GM12874 (cell line): ENCODE results near the gene ALKBH7.

ENCODE experiments used
- CTCF ChIP-seq: IDR thresholded peaks from 2 replicates; pipeline ENCODE4 v1.5.1; 2011; ENCODE audit warnings: low read depth, mild to moderate bottlenecking, control low read depth, low read length, moderate library complexity; ENCODE audit not compliant: insufficient read depth

Gene ALKBH7

GRCh38 chr19:6413721-6414643, 41.4 kb downstream of the ALKBH7 start:
- no peak for TF ChIP-seq CTCF

- TF ChIP-seq CTCF = no peak
Observed at GRCh38 chr19:6414793-6415590, 42.4 kb downstream of the ALKBH7 start.

- no peak for TF ChIP-seq CTCF
Observed at GRCh38 chr19:6415591-6416190, 43.1 kb downstream of the ALKBH7 start.

- TF ChIP-seq CTCF = no peak
Observed at GRCh38 chr19:6416658-6417405, 44.2 kb downstream of the ALKBH7 start.

GRCh38 chr19:6417713-6418561, 45.3 kb downstream of the ALKBH7 start:
- no peak for TF ChIP-seq CTCF

GRCh38 chr19:6418562-6418932, 46.0 kb downstream of the ALKBH7 start:
- no peak for TF ChIP-seq CTCF
